ENCODE results near the gene TOLLIP.

Gene TOLLIP

DNA sequence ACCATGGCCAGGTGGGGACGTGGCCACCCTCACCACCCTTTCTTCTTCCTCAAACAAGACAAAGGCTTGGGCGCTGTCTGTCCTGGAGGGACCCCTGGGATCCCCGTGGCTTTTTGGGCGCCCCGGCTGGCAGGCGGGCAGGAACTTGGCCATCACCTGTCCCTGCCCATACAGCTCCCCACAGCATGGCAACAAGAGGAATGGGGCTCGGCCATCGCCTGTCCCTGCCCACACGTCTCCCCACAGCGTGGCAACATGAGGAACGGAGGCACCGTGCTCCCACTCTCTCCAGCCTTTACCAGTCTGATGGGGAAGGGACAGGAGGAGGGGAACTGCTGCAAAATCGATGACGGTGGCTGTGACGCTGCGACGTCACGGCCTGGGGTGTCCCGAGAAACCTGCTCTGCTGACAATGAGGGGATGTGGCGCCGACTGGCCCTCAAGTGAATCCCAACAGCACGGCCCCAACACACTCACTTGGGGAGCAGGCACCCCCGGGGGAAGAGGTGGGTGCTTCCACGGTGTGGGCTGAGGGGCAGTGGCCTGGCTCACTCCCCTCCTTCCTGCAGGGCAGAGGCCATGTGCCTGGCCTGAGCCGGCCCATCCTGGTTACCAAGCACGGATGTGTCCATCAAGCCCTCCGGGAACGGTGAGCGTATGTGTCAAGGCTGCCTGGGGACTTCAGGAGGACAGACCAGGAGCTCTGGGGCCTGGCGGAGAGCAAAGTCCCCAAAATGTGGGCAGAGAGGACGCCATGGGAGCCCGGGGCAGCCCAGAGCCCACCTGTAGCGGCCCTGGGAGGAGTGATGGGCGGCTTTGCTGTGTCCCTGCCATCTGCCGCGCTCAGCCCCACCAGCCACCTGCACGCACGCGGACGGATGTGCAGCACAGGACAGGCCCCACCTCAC, 30.4 kb downstream of the TOLLIP start:
- Histone ChIP-seq H3K27ac (replicated peaks) (no peak overlapping the region), H3K4me3 (replicated peaks; ENCODE audit: insufficient read depth, low read length) (no peak overlapping the region), H3K27me3 (ENCODE audit: insufficient read depth, poor library complexity, severe bottlenecking) (no peaks in the 10 kb centered on the region)
- TF ChIP-seq, protein P1, sequence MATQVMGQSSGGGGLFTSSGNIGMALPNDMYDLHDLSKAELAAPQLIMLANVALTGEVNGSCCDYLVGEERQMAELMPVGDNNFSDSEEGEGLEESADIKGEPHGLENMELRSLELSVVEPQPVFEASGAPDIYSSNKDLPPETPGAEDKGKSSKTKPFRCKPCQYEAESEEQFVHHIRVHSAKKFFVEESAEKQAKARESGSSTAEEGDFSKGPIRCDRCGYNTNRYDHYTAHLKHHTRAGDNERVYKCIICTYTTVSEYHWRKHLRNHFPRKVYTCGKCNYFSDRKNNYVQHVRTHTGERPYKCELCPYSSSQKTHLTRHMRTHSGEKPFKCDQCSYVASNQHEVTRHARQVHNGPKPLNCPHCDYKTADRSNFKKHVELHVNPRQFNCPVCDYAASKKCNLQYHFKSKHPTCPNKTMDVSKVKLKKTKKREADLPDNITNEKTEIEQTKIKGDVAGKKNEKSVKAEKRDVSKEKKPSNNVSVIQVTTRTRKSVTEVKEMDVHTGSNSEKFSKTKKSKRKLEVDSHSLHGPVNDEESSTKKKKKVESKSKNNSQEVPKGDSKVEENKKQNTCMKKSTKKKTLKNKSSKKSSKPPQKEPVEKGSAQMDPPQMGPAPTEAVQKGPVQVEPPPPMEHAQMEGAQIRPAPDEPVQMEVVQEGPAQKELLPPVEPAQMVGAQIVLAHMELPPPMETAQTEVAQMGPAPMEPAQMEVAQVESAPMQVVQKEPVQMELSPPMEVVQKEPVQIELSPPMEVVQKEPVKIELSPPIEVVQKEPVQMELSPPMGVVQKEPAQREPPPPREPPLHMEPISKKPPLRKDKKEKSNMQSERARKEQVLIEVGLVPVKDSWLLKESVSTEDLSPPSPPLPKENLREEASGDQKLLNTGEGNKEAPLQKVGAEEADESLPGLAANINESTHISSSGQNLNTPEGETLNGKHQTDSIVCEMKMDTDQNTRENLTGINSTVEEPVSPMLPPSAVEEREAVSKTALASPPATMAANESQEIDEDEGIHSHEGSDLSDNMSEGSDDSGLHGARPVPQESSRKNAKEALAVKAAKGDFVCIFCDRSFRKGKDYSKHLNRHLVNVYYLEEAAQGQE (IDR thresholded peaks at IDR 0.05; ENCODE audit: insufficient replicate concordance, low read depth): no peak
- TF ChIP-seq, protein P2, sequence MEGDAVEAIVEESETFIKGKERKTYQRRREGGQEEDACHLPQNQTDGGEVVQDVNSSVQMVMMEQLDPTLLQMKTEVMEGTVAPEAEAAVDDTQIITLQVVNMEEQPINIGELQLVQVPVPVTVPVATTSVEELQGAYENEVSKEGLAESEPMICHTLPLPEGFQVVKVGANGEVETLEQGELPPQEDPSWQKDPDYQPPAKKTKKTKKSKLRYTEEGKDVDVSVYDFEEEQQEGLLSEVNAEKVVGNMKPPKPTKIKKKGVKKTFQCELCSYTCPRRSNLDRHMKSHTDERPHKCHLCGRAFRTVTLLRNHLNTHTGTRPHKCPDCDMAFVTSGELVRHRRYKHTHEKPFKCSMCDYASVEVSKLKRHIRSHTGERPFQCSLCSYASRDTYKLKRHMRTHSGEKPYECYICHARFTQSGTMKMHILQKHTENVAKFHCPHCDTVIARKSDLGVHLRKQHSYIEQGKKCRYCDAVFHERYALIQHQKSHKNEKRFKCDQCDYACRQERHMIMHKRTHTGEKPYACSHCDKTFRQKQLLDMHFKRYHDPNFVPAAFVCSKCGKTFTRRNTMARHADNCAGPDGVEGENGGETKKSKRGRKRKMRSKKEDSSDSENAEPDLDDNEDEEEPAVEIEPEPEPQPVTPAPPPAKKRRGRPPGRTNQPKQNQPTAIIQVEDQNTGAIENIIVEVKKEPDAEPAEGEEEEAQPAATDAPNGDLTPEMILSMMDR (IDR thresholded peaks at IDR 0.05; ENCODE audit: insufficient read depth, low read length): no peak
- TF ChIP-seq POLR2AphosphoS5 (IDR thresholded peaks at IDR 0.05; ENCODE audit: low read depth) (no peak), SPI1 (IDR thresholded peaks at IDR 0.05; ENCODE audit: borderline replicate concordance, low read depth) (no peak), GABPA (IDR thresholded peaks at IDR 0.05; ENCODE audit: low read depth) (no peak)
- DNase-seq (ENCODE audit: low read depth in 1 of 2, low spot score in 1 of 2): no peak

DNA sequence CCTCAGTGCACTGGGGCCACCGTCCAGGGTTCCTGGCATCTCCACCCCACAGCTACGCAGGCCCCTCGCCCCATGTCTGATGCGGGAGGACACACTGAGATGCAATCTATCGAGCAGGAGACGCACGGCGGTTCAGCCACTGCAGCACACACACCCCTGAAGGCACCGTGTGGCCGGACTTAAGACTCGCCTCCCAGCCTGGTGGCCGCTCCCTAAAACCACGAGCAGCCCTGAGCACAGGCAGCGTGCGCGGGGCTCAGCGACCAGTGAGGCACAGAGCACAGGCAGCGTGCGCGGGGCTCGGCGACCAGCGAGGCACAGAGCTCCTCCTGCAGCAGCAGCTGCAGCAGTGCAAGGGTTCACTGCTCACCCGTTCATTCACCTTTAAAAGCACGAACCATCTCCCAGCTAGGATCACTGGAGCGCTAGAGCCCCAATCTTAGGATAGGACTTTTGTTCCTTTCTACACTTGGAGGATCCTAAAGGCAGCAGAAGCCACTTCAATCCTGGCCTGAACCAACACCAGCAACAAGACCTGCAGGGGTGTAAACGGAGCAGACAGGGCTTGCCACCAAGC, 31.4 kb downstream of the TOLLIP start:
- DNase-seq (ENCODE audit: low read depth in 1 of 2, low spot score in 1 of 2): no peak
- Histone ChIP-seq H3K27me3 (ENCODE audit: insufficient read depth, poor library complexity, severe bottlenecking) (no peaks in the 10 kb centered on the region), H3K4me3 (replicated peaks; ENCODE audit: insufficient read depth, low read length) (no peak overlapping the region), H3K27ac (replicated peaks) (no peak overlapping the region)
- TF ChIP-seq SPI1 (IDR thresholded peaks at IDR 0.05; ENCODE audit: borderline replicate concordance, low read depth) (no peak), GABPA (IDR thresholded peaks at IDR 0.05; ENCODE audit: low read depth) (no peak), POLR2AphosphoS5 (IDR thresholded peaks at IDR 0.05; ENCODE audit: low read depth) (no peak)
- TF ChIP-seq, protein P1 (IDR thresholded peaks at IDR 0.05; ENCODE audit: insufficient replicate concordance, low read depth): no peak
- TF ChIP-seq, protein P2 (IDR thresholded peaks at IDR 0.05; ENCODE audit: insufficient read depth, low read length): no peak

DNA sequence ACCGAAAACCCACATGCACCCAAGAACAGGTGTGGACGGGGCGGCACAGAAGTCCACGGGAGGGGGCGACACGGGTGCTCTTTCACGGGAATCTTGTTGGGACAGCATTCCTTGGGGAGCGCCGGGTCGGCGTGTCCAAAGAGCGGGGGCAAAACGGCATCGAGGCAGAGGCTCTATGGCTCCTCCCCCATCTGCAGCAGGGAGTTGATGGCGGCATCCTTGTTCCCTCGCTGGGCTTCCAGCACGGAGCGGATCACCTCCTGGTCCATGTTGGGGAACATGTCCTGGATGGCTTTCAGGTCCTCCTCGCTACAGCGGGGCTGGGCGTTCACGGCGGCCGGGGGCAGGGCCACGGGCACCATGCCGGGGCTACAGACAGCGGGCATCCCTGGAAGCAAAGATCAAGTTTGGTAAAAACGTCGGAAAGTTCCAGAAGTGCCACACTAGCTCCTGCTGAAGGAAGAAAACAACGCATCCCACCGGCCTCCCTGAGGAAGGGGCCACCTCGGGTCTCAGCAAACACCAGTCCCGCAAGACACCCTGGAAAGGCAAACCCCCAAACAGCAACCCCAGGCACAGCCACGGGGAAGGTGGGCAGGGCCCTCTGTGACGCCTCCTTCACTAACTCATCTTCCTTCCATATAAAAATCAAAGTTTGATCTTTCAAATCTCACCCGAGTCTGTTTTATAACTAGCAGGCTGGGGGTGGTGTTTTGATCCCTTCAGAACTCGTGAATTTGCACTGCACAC, 32.4 kb downstream of the TOLLIP start:
- Histone ChIP-seq H3K27me3 (ENCODE audit: insufficient read depth, poor library complexity, severe bottlenecking) (no peaks in the 10 kb centered on the region), H3K4me3 (replicated peaks; ENCODE audit: insufficient read depth, low read length) (no peak overlapping the region), H3K27ac (replicated peaks) (no peak overlapping the region)
- no peak for DNase-seq (ENCODE audit: low read depth in 1 of 2, low spot score in 1 of 2)
- no peak for TF ChIP-seq SPI1 (IDR thresholded peaks at IDR 0.05; ENCODE audit: borderline replicate concordance, low read depth)
- TF ChIP-seq, protein P1 (IDR thresholded peaks at IDR 0.05; ENCODE audit: insufficient replicate concordance, low read depth): no peak
- TF ChIP-seq, protein P2 (IDR thresholded peaks at IDR 0.05; ENCODE audit: insufficient read depth, low read length): no peak
- no peak for TF ChIP-seq POLR2AphosphoS5 (IDR thresholded peaks at IDR 0.05; ENCODE audit: low read depth)
- TF ChIP-seq GABPA (IDR thresholded peaks at IDR 0.05; ENCODE audit: low read depth): no peak
